PC-9 (cell line): Measurements from ENCODE around the gene ABTB2. TPM values are rescaled to one million over a fixed set of nuclear protein-coding genes. Genes with fewer than 3 reads are reported as not detected.

Source experiments
- BruUV-seq: library from RNA; stranded (reverse); fragments of 400-500 nt; replicated peaks from 2 replicates; lab custom pipeline; 2021; lab: Mats Ljungman, UMichigan
- CTCF ChIA-PET: fragments of 300-600 bp; sonication (Branson Sonifier 250); formaldehyde crosslinking; loops from one replicate; lab custom pipeline; 2022; ENCODE audit warnings: antibody characterized with exemption; lab: Charles Lee
- POLR2A ChIA-PET: fragments of 300-600 bp; sonication (Branson Sonifier 250); formaldehyde crosslinking; loops from one replicate; lab custom pipeline; 2022; ENCODE audit warnings: antibody characterized with exemption; ENCODE audit not compliant: unreplicated experiment; lab: Charles Lee
- DNase-seq, 2 experiments: peaks; one replicate each; pipeline versions ENCODE4 v3.0.0 to v3.0.0-alpha.2; 2015 to 2022; ENCODE audit warnings: mixed read lengths in 1 of 2
- H2AFZ ChIP-seq: fragments of 200-600 bp; sonication (generic); 2 replicates; pipeline ENCODE4 v1.8.1; 2017; ENCODE audit warnings: antibody characterized with exemption
- H3F3A ChIP-seq: fragments of 200-600 bp; sonication (generic); 2 replicates; pipeline ENCODE4 v1.8.1; 2017; ENCODE audit warnings: antibody characterized with exemption, mild to moderate bottlenecking, low read depth; ENCODE audit not compliant: insufficient read depth
- H3K27ac ChIP-seq: fragments of 200-600 bp; sonication (generic); 2 replicates; pipeline ENCODE4 v1.6.1; 2016; ENCODE audit warnings: mixed run types
- H3K27me3 ChIP-seq: fragments of 200-600 bp; sonication (generic); 2 replicates; pipeline ENCODE4 v1.6.1; 2016; ENCODE audit warnings: low read depth, mixed run types; ENCODE audit not compliant: insufficient read depth
- H3K36me3 ChIP-seq: fragments of 200-600 bp; sonication (generic); 2 replicates; pipeline ENCODE4 v1.6.1; 2016; ENCODE audit warnings: low read depth, mixed run types
- H3K4me1 ChIP-seq: fragments of 200-600 bp; sonication (generic); replicated peaks from 2 replicates; pipeline ENCODE4 v1.6.1; 2016; ENCODE audit warnings: mixed run types; ENCODE audit not compliant: insufficient read depth
- H3K4me2 ChIP-seq: fragments of 200-600 bp; sonication (generic); 2 replicates; pipeline ENCODE4 v1.6.1; 2017; ENCODE audit warnings: mixed run types
- H3K4me3 ChIP-seq: fragments of 200-600 bp; sonication (generic); 2 replicates; pipeline ENCODE4 v1.6.1; 2016; ENCODE audit warnings: mixed run types
- H3K79me2 ChIP-seq: fragments of 200-600 bp; sonication (generic); 2 replicates; pipeline ENCODE4 v1.6.1; 2017; ENCODE audit warnings: low read depth, mixed run types
- H3K9me2 ChIP-seq: fragments of 200-600 bp; sonication (generic); 2 replicates; pipeline ENCODE4 v1.8.1; 2017; ENCODE audit warnings: mild to moderate bottlenecking; ENCODE audit not compliant: insufficient read depth
- H3K9me3 ChIP-seq: fragments of 200-600 bp; sonication (generic); 2 replicates; pipeline ENCODE4 v1.8.1; 2016; ENCODE audit warnings: low read depth; ENCODE audit not compliant: insufficient read depth
- H4K20me1 ChIP-seq: fragments of 200-600 bp; sonication (generic); 2 replicates; pipeline ENCODE4 v1.8.1; 2017; ENCODE audit not compliant: insufficient read depth
- CTCF ChIP-seq: fragments of 200-600 bp; sonication (generic); conservative IDR thresholded peaks from 2 replicates; pipeline ENCODE4 v1.6.1; 2017; ENCODE audit warnings: mixed run types, antibody characterized with exemption, mild to moderate bottlenecking, moderate library complexity
- EZH2 ChIP-seq: fragments of 200-600 bp; sonication (generic); IDR thresholded peaks from 2 replicates; pipeline ENCODE4 v1.8.0; 2017; ENCODE audit warnings: antibody characterized with exemption, low read depth
- intact Hi-C: fragments of 100-400 bp; cut with micrococcal nuclease; formaldehyde crosslinking; loops from one replicate; pipeline ENCODE4 v1.10.0; 2022; ENCODE audit not compliant: unreplicated experiment
- total RNA-seq: library from RNA; stranded (reverse); gene quantifications from 2 replicates; pipeline ENCODE4 v1.2.3, GENCODE V29; 2021

ABTB2 gene
- total RNA-seq, 1 experiment from 2014 or later, result 12.9 TPM

DNA sequence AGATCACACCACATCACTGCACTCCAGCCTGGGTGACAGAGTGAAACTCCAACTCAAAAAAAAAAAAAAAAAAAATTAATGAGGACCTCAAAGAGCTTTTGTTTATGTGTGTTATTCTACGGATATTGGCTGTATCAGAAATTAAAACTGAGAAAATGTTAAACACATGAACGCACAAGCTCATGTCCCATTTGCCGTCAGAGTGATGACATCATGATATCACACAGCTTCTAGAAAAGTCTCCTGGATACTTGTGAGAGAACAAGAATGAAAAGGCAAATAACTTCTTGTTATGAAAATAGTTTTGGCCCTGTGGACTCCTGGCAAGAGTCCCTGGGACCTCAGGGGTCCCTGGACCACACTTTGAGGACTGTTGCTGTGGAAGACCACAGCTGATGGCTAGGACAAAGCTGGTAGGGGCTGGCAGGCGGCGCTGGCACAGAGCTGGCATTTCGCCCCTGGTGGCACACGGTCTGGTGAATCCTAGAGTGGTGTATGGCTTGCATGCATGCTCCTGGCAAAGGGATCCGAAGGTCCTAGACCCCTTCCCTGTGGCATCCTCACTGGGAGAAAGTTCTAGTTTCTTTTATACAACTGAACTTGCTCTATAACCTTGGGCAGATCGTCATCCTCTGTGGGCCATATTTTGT is 178.7 kb downstream of the ABTB2 start:
- ChIA-PET POLR2A (interaction anchor here (0.7 kb wide), 1 partner anchor 166 kb away, joined by 8 read pairs; no protein-coding TSS in a partner anchor), CTCF (interaction anchor here (0.6 to 1.0 kb wide), 2 partner anchors 103 to 290 kb away, joined by 3 read pairs; no protein-coding TSS in a partner anchor)
- Histone ChIP-seq H3K36me3 (no peaks in the 10 kb centered on the region), H3K9me2 (no peaks in the 10 kb centered on the region), H3K4me3 (no peak overlapping the region), H3K4me1 (peaks cover 8% of the 10 kb centered on the region), H3F3A (peaks cover 35% of the 10 kb centered on the region), H3K4me2 (no peak overlapping the region), H3K79me2 (peaks cover 17% of the 10 kb centered on the region; the same call in 1 of the 2 replicates), H4K20me1 (peaks cover 10% of the 10 kb centered on the region; the same call in 1 of the 2 replicates), H2AFZ (no peak overlapping the region), H3K27me3 (no peaks in the 10 kb centered on the region), H3K9me3 (no peaks in the 10 kb centered on the region), H3K27ac (no peak overlapping the region)
- intact Hi-C loops, result no loop called here
- no peak for TF ChIP-seq CTCF
- TF ChIP-seq EZH2, result no peak
- no TSS peak for BruUV-seq
- no peak for DNase-seq

GRCh38 chr11:34178209-34178821 is 179.5 kb downstream of the ABTB2 start:
- Histone ChIP-seq H3K27ac (no peak overlapping the region), H3K9me2 (no peaks in the 10 kb centered on the region), H2AFZ (no peak overlapping the region), H3K36me3 (no peaks in the 10 kb centered on the region), H3K4me3 (no peak overlapping the region), H3K9me3 (no peaks in the 10 kb centered on the region), H3F3A (peaks cover 35% of the 10 kb centered on the region), H3K4me1 (peaks cover 8% of the 10 kb centered on the region), H3K4me2 (no peak overlapping the region), H3K27me3 (no peaks in the 10 kb centered on the region), H4K20me1 (peaks cover 16% of the 10 kb centered on the region; the same call in 1 of the 2 replicates), H3K79me2 (peaks cover 23% of the 10 kb centered on the region)
- BruUV-seq, result no TSS peak
- CTCF ChIA-PET, result no interaction called here
- DNase-seq, result no peak
- TF ChIP-seq EZH2 (no peak), CTCF (no peak)
- intact Hi-C loops, result no loop called here
- POLR2A ChIA-PET, result interaction anchor here (0.7 kb wide), 1 partner anchor 167 kb away, joined by 8 read pairs; no protein-coding TSS in a partner anchor

- CTCF ChIA-PET, result no interaction called here
- no peaks in the 10 kb centered on the region for H3K9me2 ChIP-seq
- intact Hi-C loops, result no loop called here
- DNase-seq, result no peak
- peaks cover 6% of the 10 kb centered on the region; the same call in 1 of the 2 replicates for H3K36me3 ChIP-seq
- no peak overlapping the region for H3K27ac ChIP-seq
- peaks cover 25% of the 10 kb centered on the region for H3K79me2 ChIP-seq
- H3K4me1 ChIP-seq, result peaks cover 8% of the 10 kb centered on the region
- H4K20me1 ChIP-seq, result peaks cover 7% of the 10 kb centered on the region; the same call in 1 of the 2 replicates
- H3K9me3 ChIP-seq, result no peaks in the 10 kb centered on the region
- H3F3A ChIP-seq, result peaks cover 35% of the 10 kb centered on the region
- TF ChIP-seq CTCF (no peak), EZH2 (no peak)
- no TSS peak for BruUV-seq
- POLR2A ChIA-PET, result no interaction called here
- H3K4me2 ChIP-seq, result no peak overlapping the region
- H3K27me3 ChIP-seq, result no peaks in the 10 kb centered on the region
- H2AFZ ChIP-seq, result no peak overlapping the region
- no peak overlapping the region for H3K4me3 ChIP-seq
Measured at GRCh38 chr11:34176751-34177209, 181.0 kb downstream of the ABTB2 start.
